Osteoblast (primary cell): Measurements from ENCODE around the gene PSD4. TPM values are rescaled to one million over a fixed set of nuclear protein-coding genes. Genes with fewer than 3 reads are reported as not detected.

Source experiments
- DNase-seq: peaks from one replicate; pipeline ENCODE4 v3.0.0; 2011; ENCODE audit warnings: low spot score, mixed read lengths; ENCODE audit not compliant: insufficient read length; ENCODE audit errors: missing footprints
- H2AFZ ChIP-seq: 2 replicates; pipeline ENCODE4 v1.6.0; 2011; ENCODE audit warnings: mild to moderate bottlenecking, low read length
- H3K27ac ChIP-seq: 2 replicates; pipeline ENCODE4 v1.5.1; 2011; ENCODE audit warnings: mild to moderate bottlenecking, low read depth, low read length, moderate library complexity
- H3K27me3 ChIP-seq: 2 replicates; pipeline ENCODE4 v1.6.0; 2012; ENCODE audit warnings: mild to moderate bottlenecking, control low read depth, inconsistent platforms, low read length, moderate library complexity; ENCODE audit not compliant: insufficient read depth
- H3K36me3 ChIP-seq: 2 replicates; pipeline ENCODE4 v1.5.1; 2011; ENCODE audit warnings: mild to moderate bottlenecking, low read length, control low read depth, moderate library complexity; ENCODE audit not compliant: insufficient read depth
- H3K4me1 ChIP-seq: 2 replicates; pipeline ENCODE4 v1.5.1; 2011; ENCODE audit warnings: mild to moderate bottlenecking, low read length, control low read depth, moderate library complexity; ENCODE audit not compliant: insufficient read depth
- H3K4me2 ChIP-seq: 2 replicates; pipeline ENCODE4 v1.6.0; 2011; ENCODE audit warnings: mild to moderate bottlenecking, low read length; ENCODE audit not compliant: insufficient read depth
- H3K4me3 ChIP-seq: fragments of 200-600 bp; sonication (generic); 3 replicates; pipeline ENCODE4 v1.5.1; 2012; ENCODE audit warnings: mild to moderate bottlenecking, low read length, inconsistent platforms; ENCODE audit not compliant: insufficient read depth
- H3K79me2 ChIP-seq: 2 replicates; pipeline ENCODE4 v1.6.0; 2012; ENCODE audit warnings: mild to moderate bottlenecking, low read length, control low read depth, inconsistent platforms; ENCODE audit not compliant: insufficient read depth
- H3K9me3 ChIP-seq: 2 replicates; pipeline ENCODE4 v1.5.1; 2011; ENCODE audit warnings: low read depth, low read length, control low read depth
- H4K20me1 ChIP-seq: 2 replicates; pipeline ENCODE4 v1.6.0; 2012; ENCODE audit warnings: mild to moderate bottlenecking, low read length, control low read depth; ENCODE audit not compliant: insufficient read depth
- CTCF ChIP-seq: IDR thresholded peaks from 2 replicates; pipeline ENCODE4 v1.5.1; 2011; ENCODE audit warnings: mild to moderate bottlenecking, low read depth, low read length, moderate library complexity; ENCODE audit errors: extremely low read depth
- total RNA-seq: library from RNA; depleted of rRNA; stranded (reverse); fragments of >200 nt; gene quantifications from 2 replicates; pipeline ENCODE4 v1.2.3, GENCODE V29; 2012

Gene PSD4
- total RNA-seq, 1 donor = 1.8 TPM

GRCh38 chr2:113182471-113183260, 8.9 kb downstream of the PSD4 start:
- no peak overlapping the region for H3K4me2 ChIP-seq
- TF ChIP-seq CTCF = no peak
- H3K27ac ChIP-seq = no peak overlapping the region
- no peaks in the 10 kb centered on the region for H3K79me2 ChIP-seq
- no peaks in the 10 kb centered on the region for H3K9me3 ChIP-seq
- H3K36me3 ChIP-seq = no peaks in the 10 kb centered on the region
- no peaks in the 10 kb centered on the region for H4K20me1 ChIP-seq
- no peaks in the 10 kb centered on the region for H3K27me3 ChIP-seq
- no peaks in the 10 kb centered on the region for H3K4me1 ChIP-seq
- H3K4me3 ChIP-seq = no peak overlapping the region
- no peak for DNase-seq
- H2AFZ ChIP-seq = no peak overlapping the region

GRCh38 chr2:113183264-113183663, 9.5 kb downstream of the PSD4 start:
- no peak for DNase-seq
- H3K4me2 ChIP-seq = no peak overlapping the region
- H4K20me1 ChIP-seq = no peaks in the 10 kb centered on the region
- H2AFZ ChIP-seq = no peak overlapping the region
- TF ChIP-seq CTCF = no peak
- no peak overlapping the region for H3K4me3 ChIP-seq
- H3K4me1 ChIP-seq = no peaks in the 10 kb centered on the region
- H3K27me3 ChIP-seq = no peaks in the 10 kb centered on the region
- no peaks in the 10 kb centered on the region for H3K79me2 ChIP-seq
- H3K27ac ChIP-seq = no peak overlapping the region
- H3K36me3 ChIP-seq = no peaks in the 10 kb centered on the region
- no peaks in the 10 kb centered on the region for H3K9me3 ChIP-seq

GRCh38 chr2:113183703-113184102, 9.9 kb downstream of the PSD4 start:
- H2AFZ ChIP-seq = no peak overlapping the region
- H4K20me1 ChIP-seq = no peaks in the 10 kb centered on the region
- H3K4me3 ChIP-seq = no peak overlapping the region

More at GRCh38 chr2:113183703-113184102, 9.9 kb downstream of the PSD4 start:
- Histone ChIP-seq H3K27ac (no peak overlapping the region), H3K9me3 (no peaks in the 10 kb centered on the region), H3K79me2 (no peaks in the 10 kb centered on the region), H3K4me1 (no peaks in the 10 kb centered on the region), H3K36me3 (no peaks in the 10 kb centered on the region), H3K27me3 (no peaks in the 10 kb centered on the region), H3K4me2 (no peak overlapping the region)
- no peak for TF ChIP-seq CTCF
- no peak for DNase-seq
